ENCODE results near the gene RASGRP1. TPM values are rescaled to one million over a fixed set of nuclear protein-coding genes. Genes with fewer than 3 reads are reported as not detected.

The RASGRP1 gene
- total and polyA plus RNA-seq, 2 donors (not counting 1 experiment from before 2014, with no cell fraction given) = 17.7 to 24.7 TPM

DNA sequence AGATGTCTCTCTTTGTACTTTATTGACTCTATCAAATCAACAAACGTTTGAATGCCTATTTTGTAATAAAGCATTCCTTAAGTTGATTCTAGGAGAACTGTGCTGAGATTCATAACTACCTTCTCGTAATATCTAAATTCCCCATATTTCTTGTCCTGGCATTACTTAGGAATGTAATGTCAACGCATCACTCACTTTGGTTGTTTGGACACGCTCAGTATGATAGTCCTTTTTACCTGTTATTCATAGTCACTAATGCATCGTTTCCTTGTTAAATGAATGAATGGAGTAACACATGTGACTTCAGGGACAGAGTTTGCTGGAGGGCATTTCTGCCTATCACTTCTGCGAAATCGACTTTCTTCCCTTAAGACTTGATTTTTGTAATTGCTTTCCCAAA is 44.1 kb upstream of the RASGRP1 start:
- Histone ChIP-seq H4K20me1 (ENCODE audit: control insufficient read depth, insufficient read depth, low read length, poor library complexity, severe bottlenecking) (no peaks in the 10 kb centered on the region), H3K4me3 (ENCODE audit: control extremely low read depth in 1 of 5, extremely low read depth in 1 of 5, insufficient read depth in 1 of 5, low read depth in 2 of 5, low read length in 4 of 5) (no peak overlapping the region), H3K4me1 (ENCODE audit: control insufficient read depth in 2 of 2, insufficient read depth in 2 of 2, low read length in 2 of 2) (peaks cover 21 to 27% of the 10 kb centered on the region in 2 donors), H2AFZ (ENCODE audit: insufficient read depth, low read depth, low read length, poor library complexity, severe bottlenecking) (no peak overlapping the region), H3K79me2 (ENCODE audit: control insufficient read depth, insufficient read depth, low read length) (no peaks in the 10 kb centered on the region), H3K27me3 (replicated peaks in 1 of 4; ENCODE audit: control extremely low read depth in 1 of 4, control insufficient read depth in 3 of 4, insufficient read depth in 4 of 4, low read length in 3 of 4) (no peaks in the 10 kb centered on the region), H3K9ac (ENCODE audit: low read length) (no peak overlapping the region), H3K36me3 (replicated peaks in 1 of 2; ENCODE audit: control extremely low read depth in 1 of 2, control insufficient read depth in 1 of 2, extremely low read depth in 1 of 2, insufficient read depth in 2 of 2, low read length in 1 of 2) (no peaks in the 10 kb centered on the region), H3K9me3 (ENCODE audit: control extremely low read depth in 1 of 3, control insufficient read depth in 2 of 3, insufficient read depth in 1 of 3, low read length in 2 of 3) (no peaks in the 10 kb centered on the region), H3K4me2 (replicated peaks; ENCODE audit: low read depth, low read length, poor library complexity, severe bottlenecking) (no peak overlapping the region), H3K27ac (ENCODE audit: low read length in 2 of 2) (no peak overlapping the region)
- H3K4me3 Mint-ChIP-seq = no peak overlapping the region
- H3K9me3 Mint-ChIP-seq (ENCODE audit: insufficient read depth) = no peaks in the 10 kb centered on the region
- WGBS (ENCODE audit: insufficient coverage) = no CpG with 5 or more reads among the region's 7 CpGs
- no peak overlapping the region for H3K27ac Mint-ChIP-seq
- intact Hi-C loops (cut with micrococcal nuclease) = no loop called here
- H3K27me3 Mint-ChIP-seq = no peaks in the 10 kb centered on the region
- ChIA-PET POLR2A (no interaction called here), CTCF (interaction anchor here (2.2 kb wide), 1 partner anchor 45 kb away, joined by 9 read pairs; the partner anchor contains the start of gene RASGRP1)
- no peak for ATAC-seq (ENCODE audit: low read depth)
- H3K4me1 Mint-ChIP-seq = peaks cover 45% of the 10 kb centered on the region
- DNase-seq = no peak
- TF ChIP-seq, protein P1, sequence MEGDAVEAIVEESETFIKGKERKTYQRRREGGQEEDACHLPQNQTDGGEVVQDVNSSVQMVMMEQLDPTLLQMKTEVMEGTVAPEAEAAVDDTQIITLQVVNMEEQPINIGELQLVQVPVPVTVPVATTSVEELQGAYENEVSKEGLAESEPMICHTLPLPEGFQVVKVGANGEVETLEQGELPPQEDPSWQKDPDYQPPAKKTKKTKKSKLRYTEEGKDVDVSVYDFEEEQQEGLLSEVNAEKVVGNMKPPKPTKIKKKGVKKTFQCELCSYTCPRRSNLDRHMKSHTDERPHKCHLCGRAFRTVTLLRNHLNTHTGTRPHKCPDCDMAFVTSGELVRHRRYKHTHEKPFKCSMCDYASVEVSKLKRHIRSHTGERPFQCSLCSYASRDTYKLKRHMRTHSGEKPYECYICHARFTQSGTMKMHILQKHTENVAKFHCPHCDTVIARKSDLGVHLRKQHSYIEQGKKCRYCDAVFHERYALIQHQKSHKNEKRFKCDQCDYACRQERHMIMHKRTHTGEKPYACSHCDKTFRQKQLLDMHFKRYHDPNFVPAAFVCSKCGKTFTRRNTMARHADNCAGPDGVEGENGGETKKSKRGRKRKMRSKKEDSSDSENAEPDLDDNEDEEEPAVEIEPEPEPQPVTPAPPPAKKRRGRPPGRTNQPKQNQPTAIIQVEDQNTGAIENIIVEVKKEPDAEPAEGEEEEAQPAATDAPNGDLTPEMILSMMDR (IDR thresholded peaks at IDR 0.05) = no peak
- TF ChIP-seq EZH2 (IDR thresholded peaks at IDR 0.05; ENCODE audit: borderline replicate concordance, insufficient read depth, low read depth, low read length, poor library complexity, severe bottlenecking) = no peak

- DNase-seq (no peak), ATAC-seq (ENCODE audit: low read depth) (no peak)
- H3K4me3 Mint-ChIP-seq = no peak overlapping the region
- Histone ChIP-seq H3K36me3 (replicated peaks in 1 of 2; ENCODE audit: control extremely low read depth in 1 of 2, control insufficient read depth in 1 of 2, extremely low read depth in 1 of 2, insufficient read depth in 2 of 2, low read length in 1 of 2) (no peaks in the 10 kb centered on the region), H3K9ac (ENCODE audit: low read length) (no peak overlapping the region), H3K4me1 (ENCODE audit: control insufficient read depth in 2 of 2, insufficient read depth in 2 of 2, low read length in 2 of 2) (peaks cover 9 to 19% of the 10 kb centered on the region in 2 donors), H2AFZ (ENCODE audit: insufficient read depth, low read depth, low read length, poor library complexity, severe bottlenecking) (no peak overlapping the region), H4K20me1 (ENCODE audit: control insufficient read depth, insufficient read depth, low read length, poor library complexity, severe bottlenecking) (no peaks in the 10 kb centered on the region), H3K27ac (ENCODE audit: low read length in 2 of 2) (no peak overlapping the region), H3K27me3 (replicated peaks in 1 of 4; ENCODE audit: control extremely low read depth in 1 of 4, control insufficient read depth in 3 of 4, insufficient read depth in 4 of 4, low read length in 3 of 4) (no peaks in the 10 kb centered on the region), H3K9me3 (ENCODE audit: control extremely low read depth in 1 of 3, control insufficient read depth in 2 of 3, insufficient read depth in 1 of 3, low read length in 2 of 3) (no peaks in the 10 kb centered on the region), H3K79me2 (ENCODE audit: control insufficient read depth, insufficient read depth, low read length) (no peaks in the 10 kb centered on the region), H3K4me3 (ENCODE audit: control extremely low read depth in 1 of 5, extremely low read depth in 1 of 5, insufficient read depth in 1 of 5, low read depth in 2 of 5, low read length in 4 of 5) (no peak overlapping the region), H3K4me2 (replicated peaks; ENCODE audit: low read depth, low read length, poor library complexity, severe bottlenecking) (no peak overlapping the region)
- WGBS (ENCODE audit: insufficient coverage) = 97% methylated on average over 3 of the region's 3 CpGs
- H3K27ac Mint-ChIP-seq = no peak overlapping the region
- H3K27me3 Mint-ChIP-seq = no peaks in the 10 kb centered on the region
- H3K4me1 Mint-ChIP-seq = peaks cover 30% of the 10 kb centered on the region
- ChIA-PET POLR2A (no interaction called here), CTCF (no interaction called here)
- intact Hi-C loops (cut with micrococcal nuclease) = no loop called here
- no peaks in the 10 kb centered on the region for H3K9me3 Mint-ChIP-seq (ENCODE audit: insufficient read depth)
- TF ChIP-seq, protein P1 (IDR thresholded peaks at IDR 0.05) = no peak
- no peak for TF ChIP-seq EZH2 (IDR thresholded peaks at IDR 0.05; ENCODE audit: borderline replicate concordance, insufficient read depth, low read depth, low read length, poor library complexity, severe bottlenecking)
These were observed 41.1 kb upstream of the RASGRP1 start for GRCh38 chr15:38605744-38606143.

Data from B cell (primary cell).